ENCODE measurements around the gene BICRA.

DNA sequence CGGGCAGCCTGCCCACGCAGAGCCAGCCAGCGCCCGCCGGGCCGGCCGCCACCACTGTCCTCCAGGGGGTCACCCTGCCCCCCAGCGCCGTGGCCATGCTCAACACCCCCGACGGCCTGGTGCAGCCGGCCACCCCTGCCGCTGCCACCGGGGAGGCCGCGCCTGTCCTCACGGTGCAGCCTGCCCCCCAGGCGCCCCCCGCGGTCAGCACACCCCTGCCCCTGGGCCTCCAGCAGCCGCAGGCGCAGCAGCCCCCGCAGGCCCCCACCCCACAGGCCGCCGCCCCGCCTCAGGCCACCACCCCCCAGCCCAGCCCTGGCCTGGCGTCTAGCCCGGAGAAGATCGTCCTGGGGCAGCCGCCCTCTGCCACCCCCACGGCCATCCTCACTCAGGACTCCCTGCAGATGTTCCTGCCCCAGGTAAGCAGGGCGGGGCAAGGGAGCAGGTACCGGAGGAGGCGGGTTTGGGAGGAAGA, 72.0 kb downstream of the BICRA start:
- no peak for TF ChIP-seq GABPA (IDR thresholded peaks at IDR 0.05; ENCODE audit: low read depth)
- no peak for TF ChIP-seq MXI1 (IDR thresholded peaks at IDR 0.05; ENCODE audit: low read depth, low read length)

Data from SK-N-SH (cell line).